IMR-90 (cell line): ENCODE results near the gene NPFF. TPM values are rescaled to one million over a fixed set of nuclear protein-coding genes. Genes with fewer than 3 reads are reported as not detected.

Experiments
- ATAC-seq: fragments of 200-7000 bp; cut with Tn5 transposase; 2 replicates; pipeline ENCODE4 v1.9.1; 2020; ENCODE audit warnings: low read depth, mild to moderate bottlenecking, moderate library complexity
- BruUV-seq: library from RNA; stranded (reverse); fragments of 400-500 nt; replicated peaks from 2 replicates; lab custom pipeline; 2021; lab: Mats Ljungman, UMichigan
- CTCF ChIA-PET: fragments of 300-600 bp; formaldehyde crosslinking; extraction: SDS; loops from one replicate; lab custom pipeline; 2021; ENCODE audit warnings: antibody characterized with exemption; lab: Yijun Ruan, JAX
- POLR2A ChIA-PET: fragments of 300-600 bp; sonication (Branson Sonifier 250); formaldehyde crosslinking; loops from one replicate; lab custom pipeline; 2022; ENCODE audit warnings: antibody characterized with exemption; ENCODE audit not compliant: unreplicated experiment; lab: Charles Lee
- DNase-seq: peaks from one replicate; pipeline ENCODE4 v3.0.0; 2013
- H2AFZ ChIP-seq: replicated peaks from 2 replicates; pipeline ENCODE3; 2013; ENCODE audit warnings: low read length, mild to moderate bottlenecking; ENCODE audit not compliant: poor library complexity
- H2AK5ac ChIP-seq: 2 replicates; pipeline ENCODE4 v1.6.1; 2013; ENCODE audit warnings: low read depth, low read length, inconsistent platforms
- H2AK9ac ChIP-seq: replicated peaks from 2 replicates; pipeline ENCODE3; 2013; ENCODE audit warnings: mild to moderate bottlenecking, low read depth, low read length, moderate library complexity; ENCODE audit not compliant: poor library complexity
- H2BK120ac ChIP-seq: 2 replicates; pipeline ENCODE4 v1.6.1; 2013; ENCODE audit warnings: low read depth, low read length, inconsistent platforms
- H2BK15ac ChIP-seq: 3 replicates; pipeline ENCODE4 v1.6.1; 2013; ENCODE audit warnings: low read depth, low read length, inconsistent platforms
- H2BK20ac ChIP-seq: 2 replicates; pipeline ENCODE4 v1.6.1; 2013; ENCODE audit warnings: low read depth, mild to moderate bottlenecking, inconsistent platforms, low read length, moderate library complexity
- H2BK5ac ChIP-seq: 2 replicates; pipeline ENCODE4 v1.6.1; 2013; ENCODE audit warnings: mild to moderate bottlenecking, low read depth, low read length, inconsistent platforms; ENCODE audit not compliant: poor library complexity, severe bottlenecking
- H3K14ac ChIP-seq: replicated peaks from 2 replicates; pipeline ENCODE4 v1.6.1; 2013; ENCODE audit warnings: low read depth, low read length, inconsistent platforms
- H3K18ac ChIP-seq: 2 replicates; pipeline ENCODE4 v1.6.1; 2013; ENCODE audit warnings: low read depth, low read length, control low read depth
- H3K23ac ChIP-seq: 2 replicates; pipeline ENCODE4 v1.6.1; 2013; ENCODE audit warnings: low read depth, low read length, inconsistent platforms
- H3K27ac ChIP-seq: 2 replicates; pipeline ENCODE4 v1.5.1; 2013; ENCODE audit warnings: mild to moderate bottlenecking, control low read depth, low read length; ENCODE audit not compliant: insufficient read depth
- H3K27me3 ChIP-seq: 2 replicates; pipeline ENCODE4 v1.6.1; 2013; ENCODE audit warnings: low read length; ENCODE audit not compliant: control insufficient read depth, insufficient read depth
- H3K36me3 ChIP-seq: 2 replicates; pipeline ENCODE4 v1.6.1; 2013; ENCODE audit warnings: low read length, mixed read lengths; ENCODE audit not compliant: control insufficient read depth, insufficient read depth
- H3K4ac ChIP-seq: 2 replicates; pipeline ENCODE4 v1.6.1; 2013; ENCODE audit warnings: low read depth, low read length, inconsistent platforms
- H3K4me1 ChIP-seq: 2 replicates; pipeline ENCODE4 v1.6.1; 2013; ENCODE audit warnings: low read length, mixed read lengths; ENCODE audit not compliant: control insufficient read depth, insufficient read depth
- H3K4me2 ChIP-seq: 2 replicates; pipeline ENCODE4 v1.6.1; 2013; ENCODE audit warnings: low read depth, mild to moderate bottlenecking, control low read depth, low read length, moderate library complexity
- H3K4me3 ChIP-seq: 2 replicates; pipeline ENCODE4 v1.5.1; 2013; ENCODE audit warnings: low read depth, mild to moderate bottlenecking, control low read depth, low read length, moderate library complexity; ENCODE audit not compliant: insufficient read depth
- H3K56ac ChIP-seq: 2 replicates; pipeline ENCODE4 v1.6.1; 2013; ENCODE audit warnings: low read length, inconsistent platforms; ENCODE audit not compliant: insufficient read depth; ENCODE audit errors: extremely low read depth
- H3K79me1 ChIP-seq, 2 experiments: 2 replicates each; pipeline ENCODE4 v1.6.1; 2013; ENCODE audit warnings: low read length in 2 of 2, inconsistent platforms in 1 of 2, low read depth in 1 of 2
- H3K9ac ChIP-seq: 2 replicates; pipeline ENCODE4 v1.6.1; 2013; ENCODE audit warnings: low read depth, low read length, control low read depth
- H3K9me1 ChIP-seq: 2 replicates; pipeline ENCODE4 v1.6.1; 2013; ENCODE audit warnings: low read length, inconsistent platforms; ENCODE audit not compliant: insufficient read depth
- H3K9me3 ChIP-seq: 2 replicates; pipeline ENCODE4 v1.6.1; 2013; ENCODE audit warnings: low read length; ENCODE audit not compliant: control insufficient read depth, insufficient read depth
- H4K20me1 ChIP-seq: 2 replicates; pipeline ENCODE4 v1.6.1; 2013; ENCODE audit warnings: low read length, inconsistent platforms; ENCODE audit not compliant: insufficient read depth
- H4K5ac ChIP-seq: 2 replicates; pipeline ENCODE4 v1.6.1; 2013; ENCODE audit warnings: mild to moderate bottlenecking, low read depth, low read length, control low read depth
- H4K8ac ChIP-seq, 2 experiments: 2 replicates each; pipeline ENCODE4 v1.6.1; 2013; ENCODE audit warnings: low read depth in 2 of 2, low read length in 2 of 2, control low read depth in 1 of 2, inconsistent platforms in 1 of 2
- H4K91ac ChIP-seq: 2 replicates; pipeline ENCODE4 v1.6.1; 2013; ENCODE audit warnings: low read depth, low read length, inconsistent platforms; ENCODE audit not compliant: insufficient read depth
- BHLHE40 ChIP-seq: fragments of 150-350 bp; IDR thresholded peaks from 2 replicates; pipeline ENCODE4 v1.6.1; 2016; ENCODE audit warnings: mild to moderate bottlenecking, low read depth, low read length
- CHD1 ChIP-seq: IDR thresholded peaks from 2 replicates; pipeline ENCODE4 v1.6.1; 2012; ENCODE audit warnings: low read depth, low read length, improper control_type of control experiment
- ELK1 ChIP-seq: fragments of 150-350 bp; IDR thresholded peaks from 2 replicates; pipeline ENCODE4 v1.6.1; 2016; ENCODE audit warnings: low read depth, mild to moderate bottlenecking, low read length, moderate library complexity, borderline replicate concordance
- FOS ChIP-seq: fragments of 150-350 bp; IDR thresholded peaks from 2 replicates; pipeline ENCODE4 v1.6.1; 2016; ENCODE audit warnings: low read depth, low read length
- MAFK ChIP-seq: IDR thresholded peaks from 2 replicates; pipeline ENCODE4 v1.6.1; 2012; ENCODE audit warnings: low read depth, low read length, improper control_type of control experiment
- MAZ ChIP-seq: IDR thresholded peaks from 2 replicates; pipeline ENCODE4 v1.6.1; 2012; ENCODE audit warnings: low read depth, mild to moderate bottlenecking, low read length, improper control_type of control experiment, moderate library complexity, borderline replicate concordance
- NFE2L2 ChIP-seq: fragments of 150-350 bp; IDR thresholded peaks from 2 replicates; pipeline ENCODE4 v1.6.1; 2016; ENCODE audit warnings: low read depth, mild to moderate bottlenecking, low read length
- POLR2A ChIP-seq: IDR thresholded peaks from 2 replicates; pipeline ENCODE4 v1.6.1; 2012; ENCODE audit warnings: mild to moderate bottlenecking, low read depth, low read length
- RAD21 ChIP-seq: IDR thresholded peaks from 2 replicates; pipeline ENCODE4 v1.6.1; 2012; ENCODE audit warnings: low read length, improper control_type of control experiment
- RCOR1 ChIP-seq: IDR thresholded peaks from 2 replicates; pipeline ENCODE4 v1.6.1; 2012; ENCODE audit warnings: mild to moderate bottlenecking, low read length, improper control_type of control experiment; ENCODE audit not compliant: insufficient replicate concordance
- RFX5 ChIP-seq: IDR thresholded peaks from 2 replicates; pipeline ENCODE4 v1.8.0; 2012; ENCODE audit warnings: low read depth, mild to moderate bottlenecking, low read length, moderate library complexity
- WGBS, 2 experiments: methylation state at CpG; one replicate each; pipeline versions ENCODE4 v1.1.5 to v1.1.7; 2013; ENCODE audit warnings: missing lambda C conversion rate in 2 of 2; ENCODE audit not compliant: insufficient read length in 1 of 2; ENCODE audit errors: extremely low coverage in 2 of 2; 5-methylcytosine and 5-hydroxymethylcytosine counted together
- dilution Hi-C: fragments of 300-500 bp; cut with HindIII; formaldehyde crosslinking; loops from one replicate; pipeline ENCODE4 v1.14.3; 2018; ENCODE audit warnings: low sequenced_read_pairs; ENCODE audit not compliant: unreplicated experiment
- in situ Hi-C: fragments of 300-500 bp; cut with MboI; formaldehyde crosslinking; loops from 3 replicates; pipeline ENCODE4 v1.14.3; 2019; ENCODE audit warnings: low sequenced_read_pairs, inconsistent platforms, mixed read lengths
- intact Hi-C: fragments of 100-400 bp; cut with micrococcal nuclease; formaldehyde crosslinking; loops from 2 replicates; pipeline ENCODE4 v1.10.0; 2022
- polyA plus RNA-seq, 3 experiments: library from polyadenylated mRNA; depleted of rRNA; stranded (reverse); fragments of >200 nt; gene quantifications; 2 replicates each; pipeline ENCODE4 v1.2.3, GENCODE V29; 2012; ENCODE audit warnings: low replicate concordance in 1 of 3
- total RNA-seq: library from RNA; depleted of rRNA; stranded (reverse); fragments of >200 nt; gene quantifications from 2 replicates; pipeline ENCODE4 v1.2.3, GENCODE V29; 2012
- TF ChIP-seq, protein P1 (sequence below): conservative IDR thresholded peaks from 2 replicates; pipeline ENCODE4 v1.5.1; 2012; ENCODE audit warnings: mild to moderate bottlenecking, low read depth, low read length, improper control_type of control experiment

The NPFF gene
- total and polyA plus RNA-seq, 2 of the 4 experiments (the other 2 are of a cell fraction): not detected

DNA sequence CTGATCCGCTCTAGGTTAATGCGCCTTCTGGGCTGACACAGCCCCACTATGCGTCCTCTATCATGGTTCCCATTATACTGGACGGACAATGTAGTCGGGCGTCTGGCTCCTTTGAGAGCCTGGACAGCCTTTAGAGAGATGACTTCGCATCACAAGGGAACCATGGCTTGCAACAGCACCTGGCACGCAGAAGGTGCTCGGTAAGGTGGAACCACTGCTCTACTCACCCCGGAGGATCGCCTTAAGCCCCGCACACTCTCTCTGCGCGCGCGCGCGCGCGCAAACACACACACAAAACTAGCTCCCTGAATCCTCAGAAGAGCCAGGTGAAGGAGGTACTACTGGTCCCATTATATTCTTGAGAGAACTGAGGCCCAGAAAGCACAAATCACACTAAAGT, 15.1 kb downstream of the NPFF start:
- peak overlapping the region; percentile 90; the same call in 1 of the 2 replicates for H2AK5ac ChIP-seq
- peak overlapping the region; percentile 56; the same call in 1 of the 3 replicates for H2BK15ac ChIP-seq
- intact Hi-C loops: no loop called here
- POLR2A ChIA-PET: interaction anchor here (1.3 kb wide), 1 partner anchor 9 kb away, joined by 4 read pairs; the partner anchor contains the start of gene TARBP2
- peak overlapping the region; percentile 95; the same call in 1 of the 2 replicates for H3K27ac ChIP-seq
- peaks cover 17% of the 10 kb centered on the region for H4K20me1 ChIP-seq
- H3K14ac ChIP-seq: peak overlapping the region; percentile 26; the same call in 1 of the 2 replicates
- H2AFZ ChIP-seq: no peak overlapping the region
- H3K4me2 ChIP-seq: peak overlapping the region; percentile 44
- H3K4me1 ChIP-seq: peaks cover 22% of the 10 kb centered on the region
- H3K36me3 ChIP-seq: peaks cover 8% of the 10 kb centered on the region
- ATAC-seq: no peak
- CTCF ChIA-PET: interaction anchor here (0.6 to 1.5 kb wide), 2 partner anchors 11 to 468 kb away, joined by 3 read pairs; no protein-coding TSS in a partner anchor
- H3K4me3 ChIP-seq: no peak overlapping the region
- H3K9ac ChIP-seq: peak overlapping the region; percentile 61; the same call in 1 of the 2 replicates
- no TSS peak for BruUV-seq
- H2BK20ac ChIP-seq: no peak overlapping the region
- H3K56ac ChIP-seq: peak overlapping the region; percentile 9; the same call in 1 of the 2 replicates
- dilution Hi-C loops: no loop called here
- in situ Hi-C loops: no loop called here
- H4K5ac ChIP-seq: no peak overlapping the region; the same call in 1 of the 2 replicates
- no peak overlapping the region for H2BK5ac ChIP-seq
- TF ChIP-seq NFE2L2 (no peak), MAFK (no peak), FOS (no peak), RAD21 (no peak), RFX5 (no peak), RCOR1 (no peak), MAZ (no peak), POLR2A (no peak), BHLHE40 (no peak), CHD1 (no peak), ELK1 (no peak)
- TF ChIP-seq, protein P1, sequence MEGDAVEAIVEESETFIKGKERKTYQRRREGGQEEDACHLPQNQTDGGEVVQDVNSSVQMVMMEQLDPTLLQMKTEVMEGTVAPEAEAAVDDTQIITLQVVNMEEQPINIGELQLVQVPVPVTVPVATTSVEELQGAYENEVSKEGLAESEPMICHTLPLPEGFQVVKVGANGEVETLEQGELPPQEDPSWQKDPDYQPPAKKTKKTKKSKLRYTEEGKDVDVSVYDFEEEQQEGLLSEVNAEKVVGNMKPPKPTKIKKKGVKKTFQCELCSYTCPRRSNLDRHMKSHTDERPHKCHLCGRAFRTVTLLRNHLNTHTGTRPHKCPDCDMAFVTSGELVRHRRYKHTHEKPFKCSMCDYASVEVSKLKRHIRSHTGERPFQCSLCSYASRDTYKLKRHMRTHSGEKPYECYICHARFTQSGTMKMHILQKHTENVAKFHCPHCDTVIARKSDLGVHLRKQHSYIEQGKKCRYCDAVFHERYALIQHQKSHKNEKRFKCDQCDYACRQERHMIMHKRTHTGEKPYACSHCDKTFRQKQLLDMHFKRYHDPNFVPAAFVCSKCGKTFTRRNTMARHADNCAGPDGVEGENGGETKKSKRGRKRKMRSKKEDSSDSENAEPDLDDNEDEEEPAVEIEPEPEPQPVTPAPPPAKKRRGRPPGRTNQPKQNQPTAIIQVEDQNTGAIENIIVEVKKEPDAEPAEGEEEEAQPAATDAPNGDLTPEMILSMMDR: no peak
- peaks cover 27 to 77% of the 10 kb centered on the region in 2 experiments for H3K79me1 ChIP-seq
- peak overlapping the region; percentile 33 for H2AK9ac ChIP-seq
- peak overlapping the region; percentile 7; the same call in 1 of the 2 replicates for H3K23ac ChIP-seq
- H3K9me1 ChIP-seq: peaks cover 37% of the 10 kb centered on the region
- H2BK120ac ChIP-seq: 0 out of 2 replicates have a peak overlapping the region, but pooled peaks have one; percentile 42
- 84% methylated on average over 6 of the region's 20 CpGs; no CpG with 5 or more reads in 1 of the 2 experiments for WGBS, 2 experiments
- 0 out of 2 replicates have a peak overlapping the region, but pooled peaks have one; percentile 38 for H3K18ac ChIP-seq
- H4K91ac ChIP-seq: peak overlapping the region; percentile 31
- peak overlapping the region; percentile 86 for H3K4ac ChIP-seq
- H3K27me3 ChIP-seq: no peaks in the 10 kb centered on the region
- DNase-seq: no peak
- H4K8ac ChIP-seq: peak overlapping the region; percentile 72 to 80; a peak in 3 of 4 replicates
- no peaks in the 10 kb centered on the region for H3K9me3 ChIP-seq
